Sigmoid colon (tissue), 7 donors: ENCODE results near the gene SLC50A1. TPM values are rescaled to one million over a fixed set of nuclear protein-coding genes. Genes with fewer than 3 reads are reported as not detected.
A peak's percentile ranks its signal among the peaks of the same experiment; 100 is the strongest.
"Not testable (repeated sequence)": the region's sequence is repeated elsewhere in the genome, so short reads cannot be mapped to it uniquely, and the experiment has no call there.

Source experiments
- DNase-seq: peaks from one replicate; pipeline ENCODE4 v3.0.0-alpha.2; 2019
- H3K27ac ChIP-seq, 4 donors: fragments of 200-600 bp; sonication (generic); one replicate each; pipeline ENCODE4 v1.5.1; 2016 to 2019; ENCODE audit warnings: mild to moderate bottlenecking in 1 of 4
- H3K27me3 ChIP-seq, 3 donors: fragments of 200-600 bp; sonication (generic); one replicate each; pipeline ENCODE4 v1.5.1; 2019; ENCODE audit warnings: mild to moderate bottlenecking in 1 of 3
- H3K36me3 ChIP-seq, 4 donors: fragments of 200-600 bp; sonication (generic); one replicate each; pipeline ENCODE4 v1.5.1; 2016 to 2019
- H3K4me1 ChIP-seq, 4 donors: fragments of 200-600 bp; sonication (generic); one replicate each; pipeline ENCODE4 v1.5.1; 2017 to 2019
- H3K4me3 ChIP-seq, 4 donors: fragments of 200-600 bp; sonication (generic); one replicate each; pipeline ENCODE4 v1.5.1; 2017 to 2019; ENCODE audit warnings: mild to moderate bottlenecking in 2 of 4, moderate library complexity in 1 of 4
- H3K9me3 ChIP-seq, 4 donors: fragments of 200-600 bp in 3 of 4; sonication (generic) in 3 of 4; one replicate each; pipeline versions ENCODE4 v1.5.1 to v1.6.1; 2013 to 2019
- EP300 ChIP-seq, 4 donors: sonication (generic); formaldehyde crosslinking; IDR thresholded peaks; one replicate each; pipeline ENCODE4 v1.6.1; 2017; ENCODE audit warnings: antibody characterized with exemption in 4 of 4
- POLR2A ChIP-seq, 2 donors: fragments of 450-650 bp; IDR thresholded peaks; one replicate each; pipeline ENCODE4 v1.6.1; 2016; ENCODE audit warnings: antibody characterized with exemption in 2 of 2, mild to moderate bottlenecking in 2 of 2, moderate library complexity in 2 of 2
- POLR2AphosphoS5 ChIP-seq, 4 donors: sonication (generic); formaldehyde crosslinking; IDR thresholded peaks; one replicate each; pipeline ENCODE4 v1.6.1; 2017; ENCODE audit warnings: antibody characterized with exemption in 4 of 4
- WGBS, 2 donors: extraction: QIAGEN DNeasy Blood & Tissue Kit; methylation state at CpG; one replicate each; pipeline ENCODE4 v1.1.7; 2013; 5-methylcytosine and 5-hydroxymethylcytosine counted together
- intact Hi-C: fragments of 100-400 bp; cut with DNase I; formaldehyde crosslinking; loops from one replicate; pipeline ENCODE4 v1.15.1; 2023
- polyA plus RNA-seq, 3 donors: library from polyadenylated mRNA; stranded (reverse); fragments of 200-250 nt; gene quantifications; one replicate each; pipeline ENCODE4 v1.2.3, GENCODE V29; 2013
- total RNA-seq, 4 donors: library from RNA; depleted of rRNA; stranded (reverse); fragments of >200 nt; gene quantifications; one replicate each; pipeline ENCODE4 v1.1.0, GENCODE V29; 2016
- TF ChIP-seq, protein P1 (sequence below), 4 experiments: fragments of 450-650 bp in 3 of 4; fragments of 200-600 bp in 1 of 4; IDR thresholded peaks; one replicate each; pipeline ENCODE4 v1.5.1; 2016 to 2019; ENCODE audit warnings: antibody characterized with exemption in 4 of 4, mild to moderate bottlenecking in 3 of 4, moderate library complexity in 2 of 4
- donor health status: healthy with polysubstance abuse.
- donor health status: Bipolar disorder and iron deficiency.
- donor health status: healthy.

Gene SLC50A1
- total and polyA plus RNA-seq, 7 donors: 8.0 to 151 (median 21.4) TPM

DNA sequence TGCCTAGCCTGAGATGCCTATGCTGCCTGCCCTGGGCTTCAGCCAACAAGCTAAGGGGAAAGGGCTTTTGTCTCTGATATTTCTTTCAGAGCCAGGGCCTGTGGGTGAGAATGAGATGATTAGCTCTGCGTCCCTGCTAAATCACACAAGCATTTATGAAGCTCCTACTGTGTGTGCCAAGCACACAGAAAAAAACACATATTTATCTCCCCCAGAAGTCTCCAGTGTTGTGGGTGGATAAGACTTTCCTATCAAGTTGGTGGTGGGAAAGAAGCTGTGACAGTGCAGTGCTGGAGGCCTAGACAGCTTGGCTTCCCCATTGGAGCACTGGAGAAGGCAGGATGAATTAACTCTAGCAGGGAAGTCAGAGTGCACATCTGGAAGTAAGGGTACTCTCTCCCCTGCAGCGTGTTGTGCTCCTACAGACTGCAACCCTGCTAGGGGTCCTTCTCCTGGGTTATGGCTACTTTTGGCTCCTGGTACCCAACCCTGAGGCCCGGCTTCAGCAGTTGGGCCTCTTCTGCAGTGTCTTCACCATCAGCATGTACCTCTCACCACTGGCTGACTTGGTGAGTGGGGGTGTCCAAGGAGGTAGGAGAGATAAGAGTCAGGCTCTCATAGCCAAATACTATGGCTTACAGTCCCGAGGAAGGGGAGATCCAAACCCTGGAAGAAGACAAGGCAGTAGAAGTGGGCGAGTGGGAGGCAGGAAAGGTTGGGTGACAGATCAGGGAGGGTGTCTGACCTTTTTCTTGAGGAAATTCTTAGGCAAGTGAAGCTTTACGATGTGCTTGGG lies 1.7 kb downstream of the SLC50A1 start:
- Histone ChIP-seq H3K4me3 (peak overlapping the region in 1 of 4 donors; percentile 72), H3K4me1 (peaks cover 0 to 48% (median 40%) of the 10 kb centered on the region in 4 donors), H3K27ac (peak overlapping the region; percentile 94 to 99 (median 98)), H3K9me3 (no peaks in the 10 kb centered on the region), H3K36me3 (peaks cover 12 to 23% (median 16%) of the 10 kb centered on the region in 4 donors), H3K27me3 (no peaks in the 10 kb centered on the region)
- intact Hi-C loops: loop anchor here (5.0 kb wide), 1 partner anchor 35 kb away; the partner anchor contains the start of genes KRTCAP2 and TRIM46
- TF ChIP-seq POLR2A (IDR thresholded peaks at IDR 0.05): no peak
- no peak for TF ChIP-seq EP300 (IDR thresholded peaks at IDR 0.05)
- TF ChIP-seq POLR2AphosphoS5 (IDR thresholded peaks at IDR 0.05): no peak
- TF ChIP-seq, protein P1, sequence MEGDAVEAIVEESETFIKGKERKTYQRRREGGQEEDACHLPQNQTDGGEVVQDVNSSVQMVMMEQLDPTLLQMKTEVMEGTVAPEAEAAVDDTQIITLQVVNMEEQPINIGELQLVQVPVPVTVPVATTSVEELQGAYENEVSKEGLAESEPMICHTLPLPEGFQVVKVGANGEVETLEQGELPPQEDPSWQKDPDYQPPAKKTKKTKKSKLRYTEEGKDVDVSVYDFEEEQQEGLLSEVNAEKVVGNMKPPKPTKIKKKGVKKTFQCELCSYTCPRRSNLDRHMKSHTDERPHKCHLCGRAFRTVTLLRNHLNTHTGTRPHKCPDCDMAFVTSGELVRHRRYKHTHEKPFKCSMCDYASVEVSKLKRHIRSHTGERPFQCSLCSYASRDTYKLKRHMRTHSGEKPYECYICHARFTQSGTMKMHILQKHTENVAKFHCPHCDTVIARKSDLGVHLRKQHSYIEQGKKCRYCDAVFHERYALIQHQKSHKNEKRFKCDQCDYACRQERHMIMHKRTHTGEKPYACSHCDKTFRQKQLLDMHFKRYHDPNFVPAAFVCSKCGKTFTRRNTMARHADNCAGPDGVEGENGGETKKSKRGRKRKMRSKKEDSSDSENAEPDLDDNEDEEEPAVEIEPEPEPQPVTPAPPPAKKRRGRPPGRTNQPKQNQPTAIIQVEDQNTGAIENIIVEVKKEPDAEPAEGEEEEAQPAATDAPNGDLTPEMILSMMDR (IDR thresholded peaks at IDR 0.05): no peak
- 84 to 91% methylated on average over 6 of the region's 6 CpGs for WGBS, 2 donors
- no peak for DNase-seq

DNA sequence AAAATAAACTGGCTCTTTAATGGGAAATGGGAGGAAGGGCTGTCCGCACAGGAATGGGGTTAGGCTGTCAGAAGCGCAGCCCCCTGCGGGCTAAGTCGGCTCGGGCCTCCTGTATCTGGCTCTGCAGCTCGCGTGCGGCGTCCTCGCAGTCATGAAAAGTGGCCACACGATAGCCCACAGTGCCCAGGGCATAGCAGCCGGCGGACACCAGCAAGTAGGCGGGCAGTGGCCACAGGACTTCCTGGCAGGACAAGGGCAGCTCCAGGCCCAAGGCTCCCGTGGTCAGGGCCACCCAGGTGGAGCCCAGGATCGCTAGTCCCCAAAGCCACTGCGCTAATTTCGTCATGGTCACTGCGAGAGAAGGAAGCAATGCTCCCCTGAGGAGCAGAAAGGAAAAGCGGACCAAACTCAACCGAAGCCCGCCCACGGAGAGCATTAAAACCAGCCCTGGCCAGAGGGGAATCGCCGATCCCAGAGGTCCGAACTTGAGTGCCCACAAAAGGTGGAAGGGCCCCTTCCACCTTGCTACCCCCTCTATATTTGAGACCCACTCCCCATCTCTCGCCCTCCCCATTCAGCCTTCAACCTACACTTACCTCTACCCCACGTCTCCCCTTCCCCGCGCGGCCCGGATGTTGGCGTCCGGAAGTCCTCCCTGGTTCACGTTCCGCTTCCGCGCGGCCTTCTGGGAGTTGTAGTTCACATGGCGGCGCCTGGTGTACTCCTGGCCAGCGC lies 4.4 kb downstream of the SLC50A1 start, which contains the start of gene DPM3:
TSS of gene DPM3 (minus strand) at position 637 of the 735 bp plus-strand sequence. CDS start at position 346, 291 bp downstream.
- peak; percentile 84 to 94 (median 92) for TF ChIP-seq POLR2AphosphoS5 (IDR thresholded peaks at IDR 0.05)
- TF ChIP-seq POLR2A (IDR thresholded peaks at IDR 0.05): peak; percentile 58 to 77
- TF ChIP-seq, protein P1 (IDR thresholded peaks at IDR 0.05): no peak
- Histone ChIP-seq H3K27me3 (no peaks in the 10 kb centered on the region), H3K4me3 (peak within 1 kb of the TSS; percentile 68 to 86 (median 76)), H3K36me3 (peaks cover 0 to 6% (median 0%) of the 10 kb centered on the region in 4 donors), H3K27ac (peak within 1 kb of the TSS; percentile 89 to 90 (median 90)), H3K9me3 (no peaks in the 10 kb centered on the region), H3K4me1 (peaks cover 0 to 38% (median 31%) of the 10 kb centered on the region in 4 donors)
- peak; percentile 93 for DNase-seq
- WGBS, 2 donors: 0 to 1% methylated on average over 42 of the region's 42 CpGs
- intact Hi-C loops: loop anchor here (5.0 kb wide), 1 partner anchor 32 kb away; the partner anchor contains the start of genes KRTCAP2 and TRIM46

GRCh38 chr1:155140630-155140953 lies 4.9 kb downstream of the SLC50A1 start:
- intact Hi-C loops: no loop called here
- peaks cover 0 to 35% (median 28%) of the 10 kb centered on the region in 4 donors for H3K4me1 ChIP-seq
- peaks cover 0 to 6% (median 0%) of the 10 kb centered on the region in 4 donors for H3K36me3 ChIP-seq
- peak overlapping the region; percentile 89 to 90 (median 90) for H3K27ac ChIP-seq
- no peaks in the 10 kb centered on the region for H3K9me3 ChIP-seq
- 5 to 6% methylated on average over 11 of the region's 11 CpGs for WGBS, 2 donors
- TF ChIP-seq, protein P1 (IDR thresholded peaks at IDR 0.05): no peak
- TF ChIP-seq POLR2A (IDR thresholded peaks at IDR 0.05) (no peak), EP300 (IDR thresholded peaks at IDR 0.05) (no peak), POLR2AphosphoS5 (IDR thresholded peaks at IDR 0.05) (no peak)
- no peak for DNase-seq
- peak overlapping the region; percentile 68 to 86 (median 76) for H3K4me3 ChIP-seq
- H3K27me3 ChIP-seq: no peaks in the 10 kb centered on the region

- DNase-seq: no peak
- Histone ChIP-seq H3K27me3 (no peaks in the 10 kb centered on the region), H3K27ac (no peak overlapping the region), H3K36me3 (peaks cover 0 to 6% (median 0%) of the 10 kb centered on the region in 4 donors), H3K4me3 (no peak overlapping the region), H3K9me3 (no peaks in the 10 kb centered on the region), H3K4me1 (peaks cover 0 to 33% (median 25%) of the 10 kb centered on the region in 4 donors)
- intact Hi-C loops: no loop called here
- 79 to 82% methylated on average over 7 of the region's 7 CpGs for WGBS, 2 donors
- no peak for TF ChIP-seq POLR2A (IDR thresholded peaks at IDR 0.05)
Observed at GRCh38 chr1:155141749-155142148, 6.1 kb downstream of the SLC50A1 start.

DNA sequence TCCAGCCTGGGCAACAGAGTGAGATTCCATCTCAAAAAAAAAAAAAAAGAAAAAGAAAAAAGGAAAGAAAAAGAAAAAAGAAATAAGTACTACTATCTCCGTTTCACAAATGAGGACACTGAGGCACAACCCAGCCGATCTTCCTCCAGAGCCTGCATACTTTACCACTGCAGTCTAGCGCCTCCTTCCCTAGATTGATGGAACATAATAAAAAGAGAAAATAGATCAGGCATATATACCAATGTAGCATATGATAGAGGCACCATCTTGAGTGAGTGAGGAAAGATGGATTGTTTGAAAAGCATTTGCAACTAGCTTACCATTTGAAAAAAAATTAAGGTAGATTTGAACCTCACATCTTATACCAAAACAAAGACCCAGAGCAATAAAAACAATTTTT lies 9.8 kb downstream of the SLC50A1 start:
- H3K36me3 ChIP-seq: no peaks in the 10 kb centered on the region
- DNase-seq: no peak
- 74 to 90% methylated on average over 3 of the region's 3 CpGs for WGBS, 2 donors
- intact Hi-C loops: no loop called here
- no peaks in the 10 kb centered on the region for H3K27me3 ChIP-seq
- no peaks in the 10 kb centered on the region for H3K9me3 ChIP-seq
- peaks cover 0 to 2% (median under 1%) of the 10 kb centered on the region in 4 donors for H3K4me1 ChIP-seq
- no peak overlapping the region for H3K27ac ChIP-seq
- TF ChIP-seq POLR2A (IDR thresholded peaks at IDR 0.05) (no peak), EP300 (IDR thresholded peaks at IDR 0.05) (no peak), POLR2AphosphoS5 (IDR thresholded peaks at IDR 0.05) (no peak)
- TF ChIP-seq, protein P1 (IDR thresholded peaks at IDR 0.05): no peak
- no peak overlapping the region for H3K4me3 ChIP-seq

- H3K9me3 ChIP-seq, H3K4me1 ChIP-seq, H3K4me3 ChIP-seq, H3K36me3 ChIP-seq, H3K27ac ChIP-seq, intact Hi-C loops, H3K27me3 ChIP-seq, DNase-seq: not testable (repeated sequence)
- 69 to 79% methylated on average over 3 of the region's 3 CpGs for WGBS, 2 donors
Observed at GRCh38 chr1:155155996-155156643, 20.5 kb downstream of the SLC50A1 start.
